Right cardiac atrium (tissue), 5 donors: ENCODE results near the gene FGD6. TPM values are rescaled to one million over a fixed set of nuclear protein-coding genes. Genes with fewer than 3 reads are reported as not detected.

Experiments used
- ATAC-seq, 2 donors: fragments of 200-7000 bp; cut with Tn5 transposase; one replicate each; pipeline versions ENCODE4 v1.8.0 to v1.9.1; 2020; ENCODE audit warnings: moderate library complexity in 2 of 2, mild to moderate bottlenecking in 1 of 2
- DNase-seq, 3 donors: peaks; one replicate each; pipeline ENCODE4 v3.0.0-alpha.2; 2020
- H3K27ac ChIP-seq: one replicate; pipeline ENCODE4 v1.5.1; 2013; ENCODE audit warnings: mild to moderate bottlenecking, low read length, control low read depth, moderate library complexity
- H3K27me3 ChIP-seq: one replicate; pipeline ENCODE4 v1.6.1; 2013; ENCODE audit not compliant: control insufficient read depth, insufficient read depth
- H3K4me1 ChIP-seq: one replicate; pipeline ENCODE4 v1.6.1; 2013; ENCODE audit warnings: low read length; ENCODE audit not compliant: control insufficient read depth, insufficient read depth
- H3K4me3 ChIP-seq: one replicate; pipeline ENCODE4 v1.5.1; 2013; ENCODE audit warnings: low read length, control low read depth
- H3K9me3 ChIP-seq: one replicate; pipeline ENCODE4 v1.6.1; 2013; ENCODE audit warnings: low read length; ENCODE audit not compliant: control insufficient read depth
- WGBS: extraction: QIAGEN DNeasy Blood & Tissue Kit; methylation state at CpG from one replicate; pipeline ENCODE4 v1.1.7; 2013; 5-methylcytosine and 5-hydroxymethylcytosine counted together
- intact Hi-C, 4 donors: fragments of 100-400 bp; cut with DNase I; formaldehyde crosslinking; loops; one replicate each; pipeline versions ENCODE4 v1.11.0 to v1.14.0; 2022 to 2023
- polyA plus RNA-seq: library from polyadenylated mRNA; stranded (reverse); fragments of 200-250 nt; gene quantifications from one replicate; pipeline ENCODE4 v1.2.3, GENCODE V29; 2013
- total RNA-seq, 4 donors: library from RNA; stranded (reverse); fragmentation: NEBNext Ultra II Directional; extraction: Animal tissue kit (Norgen Biotek cat#: 25700); gene quantifications; one replicate each; pipeline ENCODE4 v1.2.1, GENCODE V29; 2021
- donor health status: healthy with polysubstance abuse.
- donor health status: DM: no; HTN: yes; CAD: no.
- donor health status: DM: no; HTN: no; CAD: no.
- donor health status: DM: no; HTN: yes; CAD: no; lungs with severe emphysema.
- donor health status: DM: yes; HTN: yes; CAD: no.

Gene FGD6
- total and polyA plus RNA-seq, 5 donors, result 2.9 to 23.8 (median 20.3) TPM

DNA sequence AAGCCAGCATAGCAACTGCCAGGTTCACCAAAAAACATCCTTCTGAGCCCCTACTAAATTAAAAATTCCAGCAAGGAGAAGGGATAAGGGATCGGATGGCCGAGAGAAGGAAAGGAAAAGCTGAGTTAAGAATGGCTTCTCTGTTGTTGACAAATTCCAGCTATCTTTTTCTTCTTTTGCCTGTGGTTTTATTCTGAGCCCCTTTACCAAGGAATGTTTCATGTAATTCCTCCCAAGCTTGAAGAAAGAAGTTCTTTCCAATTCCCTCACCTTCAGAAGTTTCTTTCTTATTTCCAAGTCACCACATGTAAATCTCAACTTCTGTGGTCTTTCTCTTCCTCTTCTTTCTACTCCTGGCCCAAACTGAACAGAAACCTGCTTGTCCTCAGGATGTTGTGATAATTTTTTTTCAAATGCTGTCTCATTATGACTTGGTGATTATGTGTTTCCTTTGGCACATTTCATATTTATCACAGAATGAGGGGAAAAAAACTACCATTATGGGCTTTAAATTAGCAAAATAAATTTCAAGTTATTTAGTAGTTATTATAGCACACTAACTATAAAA lies 40.0 kb downstream of the FGD6 start:
- Histone ChIP-seq H3K27ac (no peak overlapping the region), H3K4me3 (no peak overlapping the region), H3K9me3 (no peaks in the 10 kb centered on the region), H3K27me3 (no peaks in the 10 kb centered on the region), H3K4me1 (peaks cover 6% of the 10 kb centered on the region)
- intact Hi-C loops, result no loop called here
- ATAC-seq (no peak), DNase-seq (no peak)
- 81% methylated on average over 2 of the region's 2 CpGs for WGBS

GRCh38 chr12:95173392-95174251 lies 43.6 kb downstream of the FGD6 start:
- H3K4me3 ChIP-seq, result no peak overlapping the region
- intact Hi-C loops, result no loop called here
- H3K27me3 ChIP-seq, result no peaks in the 10 kb centered on the region
- peak; percentile 88 to 93 for ATAC-seq
- 22% methylated on average over 8 of the region's 8 CpGs for WGBS
- DNase-seq, result peak; percentile 78 to 91 (median 82)
- H3K4me1 ChIP-seq, result peaks cover 6% of the 10 kb centered on the region
- peak overlapping the region; percentile 42 for H3K27ac ChIP-seq
- H3K9me3 ChIP-seq, result no peaks in the 10 kb centered on the region

DNA sequence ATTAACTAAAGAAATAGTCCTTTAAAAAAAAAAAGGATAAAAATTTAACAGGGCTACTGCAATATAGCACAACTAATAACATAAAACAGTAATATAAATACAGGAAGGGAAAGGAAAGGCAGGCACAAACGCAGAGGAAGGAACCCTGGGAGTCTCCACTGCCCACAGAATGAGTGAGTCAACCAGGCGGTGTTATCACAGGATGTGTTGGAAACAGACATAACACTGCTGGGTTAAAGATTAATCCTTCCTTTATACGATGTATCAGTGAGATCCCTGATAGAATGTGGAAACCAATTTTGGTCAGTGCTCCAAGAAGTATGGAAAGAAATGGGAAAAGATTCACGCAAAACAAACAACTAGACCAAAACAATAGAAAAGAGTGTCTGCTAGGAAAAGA lies 47.9 kb downstream of the FGD6 start:
- intact Hi-C loops, result loop anchor here in 2 of 4 donors (10.0 kb wide), 1 partner anchor 45 kb away; the partner anchor contains the start of genes FGD6 (in 2 of the 2) and VEZT (in 2 of the 2)
- Histone ChIP-seq H3K9me3 (no peaks in the 10 kb centered on the region), H3K27me3 (no peaks in the 10 kb centered on the region), H3K4me3 (no peak overlapping the region), H3K4me1 (peaks cover 6% of the 10 kb centered on the region), H3K27ac (no peak overlapping the region)
- DNase-seq (no peak), ATAC-seq (peak; percentile 68 to 81)
- 46% methylated on average over 4 of the region's 4 CpGs for WGBS

GRCh38 chr12:95168746-95169145 lies 48.5 kb downstream of the FGD6 start:
- H3K27ac ChIP-seq, result no peak overlapping the region
- intact Hi-C loops, result loop anchor here in 2 of 4 donors (10.0 kb wide), 1 partner anchor 46 kb away; the partner anchor contains the start of genes FGD6 (in 2 of the 2) and VEZT (in 2 of the 2)
- 77% methylated on average over 2 of the region's 2 CpGs for WGBS
- H3K4me3 ChIP-seq, result no peak overlapping the region
- H3K27me3 ChIP-seq, result no peaks in the 10 kb centered on the region
- DNase-seq (no peak), ATAC-seq (no peak)
- peaks cover 4% of the 10 kb centered on the region for H3K4me1 ChIP-seq
- H3K9me3 ChIP-seq, result no peaks in the 10 kb centered on the region

- no peak for ATAC-seq
- no peaks in the 10 kb centered on the region for H3K27me3 ChIP-seq
- DNase-seq, result no peak
- intact Hi-C loops, result loop anchor here in 2 of 4 donors (10.0 kb wide), 1 partner anchor 50 kb away; the partner anchor contains the start of genes FGD6 (in 2 of the 2) and VEZT (in 2 of the 2)
- no peak overlapping the region for H3K4me3 ChIP-seq
- H3K27ac ChIP-seq, result no peak overlapping the region
- no peaks in the 10 kb centered on the region for H3K4me1 ChIP-seq
- 88% methylated on average over 2 of the region's 2 CpGs for WGBS
- no peaks in the 10 kb centered on the region for H3K9me3 ChIP-seq
Observed at GRCh38 chr12:95164656-95165055, 52.6 kb downstream of the FGD6 start.

GRCh38 chr12:95158919-95159318 lies 58.3 kb downstream of the FGD6 start:
- no peaks in the 10 kb centered on the region for H3K27me3 ChIP-seq
- H3K27ac ChIP-seq, result no peak overlapping the region
- no peaks in the 10 kb centered on the region for H3K9me3 ChIP-seq
- intact Hi-C loops, result loop anchor here in 1 of 4 donors (10.0 kb wide), 1 partner anchor 56 kb away; the partner anchor contains the start of genes FGD6 and VEZT
- DNase-seq (no peak), ATAC-seq (peak; percentile 28 to 55)
- no peaks in the 10 kb centered on the region for H3K4me1 ChIP-seq
- 50% methylated on average over 3 of the region's 3 CpGs for WGBS
- no peak overlapping the region for H3K4me3 ChIP-seq

DNA sequence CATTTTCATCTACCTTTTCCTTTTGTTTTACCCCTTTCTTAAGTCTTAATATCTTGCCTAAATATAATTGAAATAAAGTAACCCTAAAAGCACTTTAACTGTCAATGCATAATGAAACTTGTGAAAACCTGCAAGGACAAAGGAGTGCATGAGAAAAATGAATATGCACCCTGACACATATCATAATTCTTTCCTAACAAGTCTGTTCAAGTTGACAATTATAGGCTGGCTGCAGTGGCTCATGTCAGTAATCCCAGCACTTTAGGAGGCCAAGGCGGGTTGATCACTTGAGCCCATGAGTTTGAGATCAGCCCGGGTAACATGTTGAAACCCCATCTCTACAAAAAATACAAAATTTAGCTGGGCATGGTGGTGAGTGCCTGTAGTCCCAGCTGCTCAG lies 65.4 kb downstream of the FGD6 start:
- Histone ChIP-seq H3K27ac (no peak overlapping the region), H3K4me3 (no peak overlapping the region), H3K4me1 (no peaks in the 10 kb centered on the region), H3K27me3 (no peaks in the 10 kb centered on the region), H3K9me3 (no peaks in the 10 kb centered on the region)
- ATAC-seq (no peak), DNase-seq (no peak)
- 95% methylated on average over 2 of the region's 2 CpGs for WGBS
- intact Hi-C loops, result loop anchor here in 1 of 4 donors (10.0 kb wide), 1 partner anchor 63 kb away; the partner anchor contains the start of genes FGD6 and VEZT

GRCh38 chr12:95151406-95151805 lies 65.9 kb downstream of the FGD6 start:
- Histone ChIP-seq H3K4me3 (no peak overlapping the region), H3K27ac (no peak overlapping the region), H3K9me3 (no peaks in the 10 kb centered on the region), H3K27me3 (no peaks in the 10 kb centered on the region), H3K4me1 (no peaks in the 10 kb centered on the region)
- intact Hi-C loops, result loop anchor here in 1 of 4 donors (10.0 kb wide), 1 partner anchor 63 kb away; the partner anchor contains the start of genes FGD6 and VEZT
- 99% methylated on average over 2 of the region's 2 CpGs for WGBS
- ATAC-seq (no peak), DNase-seq (no peak)

DNA sequence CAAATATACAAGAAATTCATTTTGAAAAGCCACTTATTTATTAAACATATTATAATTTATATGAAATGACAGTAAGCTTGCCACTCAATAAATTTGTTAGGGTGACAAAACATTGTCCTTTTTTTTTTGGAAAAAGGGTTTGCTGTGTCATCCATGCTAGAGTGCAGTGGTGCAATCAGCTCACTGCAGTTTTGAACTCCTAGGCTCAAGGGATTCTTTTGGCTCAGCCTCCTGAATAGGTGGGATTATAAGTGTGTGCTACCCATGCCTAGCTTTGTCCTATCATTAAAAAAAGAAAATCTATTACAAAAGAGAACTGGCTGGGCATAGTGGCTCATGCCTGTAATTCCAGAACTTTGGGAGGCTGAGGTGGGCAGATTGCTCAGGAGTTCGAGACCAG lies 66.8 kb downstream of the FGD6 start:
- Histone ChIP-seq H3K4me3 (no peak overlapping the region), H3K9me3 (no peaks in the 10 kb centered on the region), H3K27me3 (no peaks in the 10 kb centered on the region), H3K4me1 (no peaks in the 10 kb centered on the region), H3K27ac (no peak overlapping the region)
- intact Hi-C loops, result loop anchor here in 1 of 4 donors (10.0 kb wide), 1 partner anchor 64 kb away; the partner anchor contains the start of genes FGD6 and VEZT
- no peak for DNase-seq
- 96% methylated on average over 1 of the region's 1 CpG for WGBS
- no peak for ATAC-seq

- intact Hi-C loops, result no loop called here
- H3K4me1 ChIP-seq, result peaks cover 2% of the 10 kb centered on the region
- no peak overlapping the region for H3K27ac ChIP-seq
- no peaks in the 10 kb centered on the region for H3K27me3 ChIP-seq
- no peak overlapping the region for H3K4me3 ChIP-seq
- H3K9me3 ChIP-seq, result no peaks in the 10 kb centered on the region
- ATAC-seq (no peak), DNase-seq (no peak)
Observed at GRCh38 chr12:95147866-95148265, 69.4 kb downstream of the FGD6 start.

DNA sequence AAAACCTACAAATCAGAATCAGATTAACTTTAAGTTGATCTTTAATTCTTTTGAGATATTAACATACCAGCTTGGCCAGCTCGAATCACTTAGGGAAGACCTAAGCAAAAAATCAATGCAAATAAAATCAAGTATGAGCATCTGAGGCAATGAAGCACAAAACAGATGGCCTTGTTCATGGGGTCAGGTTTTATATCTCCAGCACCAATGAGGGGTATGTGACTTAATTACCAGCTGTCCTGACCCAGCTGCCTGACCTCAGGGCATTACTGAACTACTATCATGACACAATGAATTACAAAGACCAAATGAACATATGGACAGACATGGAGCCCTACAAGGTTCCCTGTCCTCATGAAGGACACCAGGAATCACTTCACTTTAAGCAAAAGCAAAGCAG lies 70.5 kb downstream of the FGD6 start:
- ATAC-seq, result no peak
- no peak for DNase-seq
- intact Hi-C loops, result no loop called here
- Histone ChIP-seq H3K4me3 (no peak overlapping the region), H3K9me3 (no peaks in the 10 kb centered on the region), H3K4me1 (peaks cover 2% of the 10 kb centered on the region), H3K27me3 (no peaks in the 10 kb centered on the region), H3K27ac (no peak overlapping the region)
- WGBS, result 86% methylated on average over 1 of the region's 1 CpG
